ENCODE data around the gene MARK1.

DNA sequence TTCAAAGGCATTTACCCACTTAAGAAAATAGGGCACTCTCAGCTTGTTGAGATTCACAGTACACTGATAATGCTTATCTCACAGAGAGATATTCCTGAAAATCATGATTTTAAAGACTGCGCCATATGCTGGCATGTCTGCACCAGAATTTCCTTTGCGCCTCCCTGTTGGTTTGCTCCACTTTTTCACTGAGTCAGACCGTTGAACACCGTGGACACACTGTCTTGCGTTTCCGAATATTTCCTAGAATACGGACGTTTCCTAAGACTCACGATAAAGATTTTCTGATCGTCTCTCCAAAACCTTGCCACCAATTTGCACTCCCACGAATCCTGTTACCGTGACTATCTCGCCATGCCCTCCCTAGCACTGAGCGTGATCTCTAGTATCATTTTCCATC lies 161.7 kb downstream of the MARK1 start:
- TF ChIP-seq POLR2A (IDR thresholded peaks at IDR 0.05) (no peak), EP300 (IDR thresholded peaks at IDR 0.05) (no peak)
- TF ChIP-seq, protein P1, sequence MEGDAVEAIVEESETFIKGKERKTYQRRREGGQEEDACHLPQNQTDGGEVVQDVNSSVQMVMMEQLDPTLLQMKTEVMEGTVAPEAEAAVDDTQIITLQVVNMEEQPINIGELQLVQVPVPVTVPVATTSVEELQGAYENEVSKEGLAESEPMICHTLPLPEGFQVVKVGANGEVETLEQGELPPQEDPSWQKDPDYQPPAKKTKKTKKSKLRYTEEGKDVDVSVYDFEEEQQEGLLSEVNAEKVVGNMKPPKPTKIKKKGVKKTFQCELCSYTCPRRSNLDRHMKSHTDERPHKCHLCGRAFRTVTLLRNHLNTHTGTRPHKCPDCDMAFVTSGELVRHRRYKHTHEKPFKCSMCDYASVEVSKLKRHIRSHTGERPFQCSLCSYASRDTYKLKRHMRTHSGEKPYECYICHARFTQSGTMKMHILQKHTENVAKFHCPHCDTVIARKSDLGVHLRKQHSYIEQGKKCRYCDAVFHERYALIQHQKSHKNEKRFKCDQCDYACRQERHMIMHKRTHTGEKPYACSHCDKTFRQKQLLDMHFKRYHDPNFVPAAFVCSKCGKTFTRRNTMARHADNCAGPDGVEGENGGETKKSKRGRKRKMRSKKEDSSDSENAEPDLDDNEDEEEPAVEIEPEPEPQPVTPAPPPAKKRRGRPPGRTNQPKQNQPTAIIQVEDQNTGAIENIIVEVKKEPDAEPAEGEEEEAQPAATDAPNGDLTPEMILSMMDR (IDR thresholded peaks at IDR 0.05), result no peak

Measured in tibial nerve (tissue), 4 donors.